Upper lobe of left lung (tissue), 6 donors: ENCODE data around the gene ZNF648. TPM values are rescaled to one million over a fixed set of nuclear protein-coding genes. Genes with fewer than 3 reads are reported as not detected.
"Not testable (repeated sequence)": the region's sequence is repeated elsewhere in the genome, so short reads cannot be mapped to it uniquely, and the experiment has no call there.

Source experiments
- ATAC-seq, 2 donors: fragments of 200-7000 bp; cut with Tn5 transposase; one replicate each; pipeline ENCODE4 v1.9.1; 2022; ENCODE audit warnings: mild to moderate bottlenecking in 2 of 2, moderate library complexity in 2 of 2; ENCODE audit not compliant: low FRiP score in 2 of 2
- DNase-seq, 2 donors: peaks; one replicate each; pipeline ENCODE4 v3.0.0-alpha.2; 2019 to 2020
- H3K27ac ChIP-seq, 4 donors: fragments of 200-600 bp; sonication (generic); one replicate each; pipeline ENCODE4 v1.5.1; 2016 to 2019
- H3K27me3 ChIP-seq, 4 donors: fragments of 200-600 bp; sonication (generic); one replicate each; pipeline ENCODE4 v1.5.1; 2017 to 2019
- H3K36me3 ChIP-seq, 4 donors: fragments of 200-600 bp; sonication (generic); one replicate each; pipeline ENCODE4 v1.5.1; 2016 to 2019
- H3K4me1 ChIP-seq, 4 donors: fragments of 200-600 bp; sonication (generic); one replicate each; pipeline ENCODE4 v1.5.1; 2018 to 2019
- H3K4me3 ChIP-seq, 4 donors: fragments of 200-600 bp; sonication (generic); one replicate each; pipeline ENCODE4 v1.5.1; 2017 to 2019; ENCODE audit warnings: mild to moderate bottlenecking in 2 of 4, moderate library complexity in 1 of 4
- H3K9me3 ChIP-seq, 4 donors: fragments of 200-600 bp; sonication (generic); one replicate each; pipeline ENCODE4 v1.5.1; 2018 to 2019
- CTCF ChIP-seq, 6 experiments: fragments of 450-650 bp in 4 of 6; fragments of 200-600 bp in 2 of 6; sonication (generic) in 2 of 6; IDR thresholded peaks; one replicate each; pipeline ENCODE4 v1.5.1; 2016 to 2019; ENCODE audit warnings: antibody characterized with exemption in 6 of 6
- EP300 ChIP-seq, 4 donors: sonication (generic); formaldehyde crosslinking; IDR thresholded peaks; one replicate each; pipeline ENCODE4 v1.5.1; 2017; ENCODE audit warnings: antibody characterized with exemption in 4 of 4, control low read depth in 2 of 4
- POLR2A ChIP-seq, 4 donors: fragments of 450-650 bp; IDR thresholded peaks; one replicate each; pipeline ENCODE4 v1.5.1; 2016 to 2017; ENCODE audit warnings: antibody characterized with exemption in 4 of 4, mild to moderate bottlenecking in 2 of 4
- POLR2AphosphoS5 ChIP-seq, 2 donors: sonication (generic); formaldehyde crosslinking; IDR thresholded peaks; one replicate each; pipeline ENCODE4 v1.5.1; 2017; ENCODE audit warnings: antibody characterized with exemption in 2 of 2
- WGBS, 2 donors: methylation state at CpG; one replicate each; pipeline ENCODE4 v1.1.5; 2017 to 2018; 5-methylcytosine and 5-hydroxymethylcytosine counted together
- total RNA-seq, 6 donors: library from RNA; depleted of rRNA in 4 of 6; stranded (reverse); fragments of >200 nt in 4 of 6; gene quantifications; one replicate each; pipeline versions ENCODE4 v1.1.0 to v1.2.1, GENCODE V29; 2016 to 2021
- donor health status: DM: no; HTN: no; CAD: no; lungs with moderate emphysema.
- donor health status: DM: no; HTN: yes; CAD: no; lungs with severe emphysema.

The ZNF648 gene
- total RNA-seq, 6 donors from 2014 or later, result 0.15 to 1.0 (median 0.36) TPM; not detected in 2

DNA sequence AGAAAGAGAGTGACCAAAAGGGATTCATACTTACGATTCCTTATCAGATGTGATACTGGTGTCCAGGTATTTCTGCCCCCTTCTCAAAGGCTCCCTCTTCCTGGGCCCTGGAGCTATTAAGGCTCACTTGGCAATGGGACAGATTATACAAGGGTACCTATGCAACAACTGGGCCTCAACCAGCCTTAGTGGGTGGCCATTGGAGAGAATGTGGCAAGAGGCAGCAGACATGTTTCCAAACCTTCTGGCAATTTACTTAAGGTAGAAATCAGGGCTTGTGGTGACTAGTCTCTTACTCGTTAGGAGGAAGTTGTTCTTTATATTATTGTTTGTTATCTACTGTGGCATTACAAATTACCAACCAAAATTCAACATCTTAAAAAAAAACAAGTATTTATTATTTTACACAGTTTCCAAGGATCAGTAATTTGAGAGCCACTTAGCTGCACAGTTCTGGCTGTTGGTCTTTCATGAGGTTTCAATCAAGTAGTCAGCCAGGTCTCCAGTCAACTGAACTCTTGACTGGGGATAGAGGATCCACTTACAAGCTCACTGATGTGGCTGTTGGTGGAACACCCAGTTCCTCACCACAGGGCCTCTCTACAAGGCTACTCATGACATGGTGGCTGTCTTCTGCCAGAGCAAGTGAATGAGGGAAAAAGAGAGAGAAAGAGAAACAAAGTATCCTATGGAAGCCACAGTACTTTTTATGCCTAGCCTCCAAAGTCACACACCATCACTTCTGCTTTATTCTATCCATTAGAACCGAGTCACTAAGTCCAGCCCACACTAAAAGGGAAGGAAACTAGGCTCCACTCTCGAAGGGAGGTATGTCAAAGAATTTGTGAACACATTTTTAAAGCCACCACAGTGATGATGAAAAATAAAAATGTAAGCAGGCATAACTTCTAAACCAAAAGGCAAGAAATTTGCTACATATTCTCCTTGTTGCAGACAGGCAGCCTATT is 10.7 kb downstream of the ZNF648 start:
- WGBS, 2 donors, result 60 to 63% methylated on average over 4 of the region's 4 CpGs

GRCh38 chr1:182048562-182048961 is 12.9 kb downstream of the ZNF648 start:
- DNase-seq (no peak), ATAC-seq (no peak)
- TF ChIP-seq EP300 (IDR thresholded peaks at IDR 0.05), result no peak
- TF ChIP-seq POLR2A (IDR thresholded peaks at IDR 0.05), result no peak
- TF ChIP-seq POLR2AphosphoS5 (IDR thresholded peaks at IDR 0.05), result no peak
- TF ChIP-seq CTCF (IDR thresholded peaks at IDR 0.05), result no peak
- no peaks in the 10 kb centered on the region for H3K27me3 ChIP-seq
- no peak overlapping the region for H3K4me3 ChIP-seq
- 80 to 90% methylated on average over 2 of the region's 2 CpGs for WGBS, 2 donors
- no peak overlapping the region for H3K27ac ChIP-seq
- no peaks in the 10 kb centered on the region for H3K36me3 ChIP-seq
- H3K9me3 ChIP-seq, result peaks cover 0 to 11% (median 0%) of the 10 kb centered on the region in 4 donors
- no peaks in the 10 kb centered on the region for H3K4me1 ChIP-seq

More for the DNA sequence above, 10.7 kb downstream of the ZNF648 start:
- Histone ChIP-seq H3K9me3 (peaks cover 0 to under 1% (median 0%) of the 10 kb centered on the region in 4 donors), H3K4me3 (no peak overlapping the region), H3K36me3 (no peaks in the 10 kb centered on the region), H3K27ac (no peak overlapping the region), H3K4me1 (no peaks in the 10 kb centered on the region), H3K27me3 (no peaks in the 10 kb centered on the region)
- DNase-seq (no peak), ATAC-seq (no peak)
- no peak for TF ChIP-seq CTCF (IDR thresholded peaks at IDR 0.05)
- TF ChIP-seq POLR2A (IDR thresholded peaks at IDR 0.05), result no peak
- no peak for TF ChIP-seq POLR2AphosphoS5 (IDR thresholded peaks at IDR 0.05)
- no peak for TF ChIP-seq EP300 (IDR thresholded peaks at IDR 0.05)

DNA sequence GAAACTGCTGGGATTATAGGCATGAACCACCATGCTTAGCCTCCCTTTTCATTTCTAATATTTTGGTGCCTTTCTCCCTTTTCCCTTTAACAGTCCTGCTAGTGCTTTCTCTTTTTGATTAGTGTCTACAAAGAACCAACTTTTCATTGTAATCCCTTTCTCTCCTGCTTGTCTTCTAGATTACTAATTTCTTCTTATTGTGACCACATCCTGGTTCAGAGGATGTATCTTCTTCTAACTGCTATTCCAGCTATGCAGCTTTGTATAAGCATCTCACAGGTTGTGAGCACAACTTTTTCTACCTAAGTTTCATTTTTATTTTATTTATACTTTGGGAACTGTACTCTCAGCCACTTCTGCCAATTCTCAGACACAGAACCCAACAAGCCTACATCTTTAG is 14.7 kb downstream of the ZNF648 start:
- DNase-seq (no peak), ATAC-seq (no peak)
- Histone ChIP-seq H3K4me3 (no peak overlapping the region), H3K27me3 (no peaks in the 10 kb centered on the region), H3K27ac (no peak overlapping the region), H3K36me3 (no peaks in the 10 kb centered on the region), H3K9me3 (peaks cover 0 to 11% (median 0%) of the 10 kb centered on the region in 4 donors), H3K4me1 (no peaks in the 10 kb centered on the region)
- TF ChIP-seq POLR2AphosphoS5 (IDR thresholded peaks at IDR 0.05), result no peak
- no peak for TF ChIP-seq POLR2A (IDR thresholded peaks at IDR 0.05)
- TF ChIP-seq EP300 (IDR thresholded peaks at IDR 0.05), result no peak
- no peak for TF ChIP-seq CTCF (IDR thresholded peaks at IDR 0.05)

DNA sequence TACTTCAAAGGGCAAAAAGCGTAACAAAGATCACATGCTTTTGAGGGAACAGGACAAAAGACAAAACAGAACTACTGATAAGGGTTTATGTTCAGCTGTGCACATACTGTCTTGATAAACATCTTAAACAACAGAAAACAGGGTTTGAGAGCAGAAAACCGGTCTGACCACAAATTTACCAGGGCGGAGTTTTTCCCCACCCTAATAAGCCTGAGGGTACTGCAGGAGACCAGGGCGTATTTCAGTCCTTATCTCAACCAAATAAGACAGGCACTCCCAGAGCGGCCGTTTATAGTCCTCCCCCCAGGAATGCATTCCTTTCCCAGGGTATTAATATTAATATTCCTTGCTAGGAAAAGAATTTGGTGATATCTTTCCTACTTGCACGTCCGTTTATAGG is 16.0 kb downstream of the ZNF648 start:
- H3K27ac ChIP-seq, H3K4me1 ChIP-seq, H3K27me3 ChIP-seq, H3K36me3 ChIP-seq, H3K4me3 ChIP-seq, DNase-seq, ATAC-seq: not testable (repeated sequence)
- peaks cover 0 to 11% (median 0%) of the 10 kb centered on the region in 4 donors for H3K9me3 ChIP-seq
- WGBS, 2 donors, result 90 to 92% methylated on average over 8 of the region's 8 CpGs

DNA sequence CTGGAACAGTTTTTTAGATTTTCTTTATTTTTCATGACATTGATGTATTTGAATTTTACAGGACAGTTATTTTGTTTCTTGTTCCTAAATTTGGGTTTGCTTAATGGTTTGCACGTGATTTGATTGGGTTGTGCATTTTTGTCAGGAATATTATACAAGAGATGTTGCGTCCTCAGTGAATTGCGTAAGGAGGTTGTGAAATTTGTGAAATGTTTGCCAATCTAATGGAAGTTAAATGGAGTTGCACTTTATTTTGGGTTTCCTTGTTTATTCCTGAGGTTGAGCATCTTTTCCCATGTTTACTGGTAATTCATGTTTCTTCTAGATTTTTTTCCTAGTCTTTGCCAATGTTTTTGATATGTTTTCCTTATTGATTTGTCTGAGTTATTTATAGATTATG is 19.9 kb downstream of the ZNF648 start:
- Histone ChIP-seq H3K27ac (peak overlapping the region in 1 of 4 donors; percentile 15), H3K4me3 (no peak overlapping the region), H3K4me1 (no peaks in the 10 kb centered on the region), H3K9me3 (peaks cover 0 to 22% (median 3%) of the 10 kb centered on the region in 4 donors), H3K27me3 (no peaks in the 10 kb centered on the region), H3K36me3 (no peaks in the 10 kb centered on the region)
- 56 to 69% methylated on average over 3 of the region's 3 CpGs for WGBS, 2 donors
- DNase-seq (no peak), ATAC-seq (peak in 1 of 2 donors; percentile 47)
- TF ChIP-seq EP300 (IDR thresholded peaks at IDR 0.05), result peak in 2 of 4 donors; percentile 54 to 83
- no peak for TF ChIP-seq POLR2A (IDR thresholded peaks at IDR 0.05)
- no peak for TF ChIP-seq CTCF (IDR thresholded peaks at IDR 0.05)
- peak in 1 of 2 donors; percentile 66 for TF ChIP-seq POLR2AphosphoS5 (IDR thresholded peaks at IDR 0.05)
